Neural crest cell (in vitro differentiated cells): ENCODE results near the gene GPSM1. TPM values are rescaled to one million over a fixed set of nuclear protein-coding genes. Genes with fewer than 3 reads are reported as not detected.

Experiments
- DNase-seq: peaks from one replicate; pipeline ENCODE4 v3.0.0; 2021; ENCODE audit warnings: low read depth, mixed read lengths, low spot score
- H3K27ac Mint-ChIP-seq: one replicate; pipeline ENCODE4 v1.8.0; 2021; ENCODE audit warnings: mild to moderate bottlenecking, mixed read lengths; ENCODE audit not compliant: unreplicated experiment
- H3K27me3 Mint-ChIP-seq: 2 replicates; pipeline ENCODE4 v1.8.0; 2021; ENCODE audit warnings: low read depth, mild to moderate bottlenecking, mixed read lengths
- H3K36me3 Mint-ChIP-seq: 2 replicates; pipeline ENCODE4 v1.8.0; 2021; ENCODE audit warnings: low read depth, mild to moderate bottlenecking, mixed read lengths
- H3K4me1 Mint-ChIP-seq: 2 replicates; pipeline ENCODE4 v1.8.0; 2021; ENCODE audit warnings: mixed read lengths
- H3K4me3 Mint-ChIP-seq: one replicate; pipeline ENCODE4 v1.8.0; 2021; ENCODE audit warnings: mild to moderate bottlenecking, mixed read lengths
- H3K9me3 Mint-ChIP-seq: 2 replicates; pipeline ENCODE4 v1.8.0; 2021; ENCODE audit warnings: mixed read lengths
- total RNA-seq: library from RNA; stranded (reverse); gene quantifications from 2 replicates; pipeline ENCODE4 v1.2.1, GENCODE V29; 2021
- TF ChIP-seq, protein P1 (sequence below): fragments of 200-600 bp; sonication (generic); conservative IDR thresholded peaks from 2 replicates; pipeline ENCODE4 v1.5.0; 2021; ENCODE audit warnings: antibody characterized with exemption, mild to moderate bottlenecking

The GPSM1 gene
- total RNA-seq, 1 donor from 2014 or later, result 56.7 TPM

DNA sequence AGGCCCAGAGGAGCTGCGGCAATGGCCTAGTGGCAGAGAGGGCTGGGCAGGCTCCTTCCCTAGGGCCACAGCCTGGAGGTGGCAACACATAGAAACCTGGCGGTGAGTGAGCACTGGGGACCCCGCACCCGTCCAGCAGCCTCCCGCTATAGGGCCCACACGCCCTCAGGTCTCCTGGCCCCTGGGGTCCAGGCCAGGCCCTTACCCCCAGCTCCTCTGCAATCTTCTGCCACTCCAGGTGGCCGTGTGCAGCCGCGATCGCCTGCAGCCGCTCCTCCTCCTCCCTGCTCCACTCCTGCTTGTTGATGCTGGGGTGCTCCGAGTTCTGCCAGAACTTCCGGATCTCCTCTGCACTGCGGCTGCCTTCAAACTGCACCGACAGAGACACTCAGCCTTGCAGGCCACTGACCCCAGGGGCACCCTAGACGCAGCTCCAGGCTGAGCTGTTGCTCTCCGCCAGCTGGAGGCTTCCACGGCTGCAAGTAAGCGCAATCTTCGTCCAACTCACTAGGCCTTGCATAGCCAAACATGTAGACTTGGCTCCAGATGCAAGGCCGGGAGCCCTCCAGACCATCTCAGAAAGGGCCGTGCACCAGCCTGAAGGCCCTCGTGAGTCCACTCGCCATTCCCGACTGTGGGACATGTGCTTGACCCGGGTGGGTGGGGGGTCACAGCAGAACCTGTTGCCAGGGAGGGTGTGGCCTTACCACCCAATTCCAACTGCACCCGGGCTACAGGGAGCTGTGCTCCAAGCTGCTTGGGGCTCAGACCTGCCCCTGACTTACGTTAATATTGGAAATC, 64.6 kb downstream of the GPSM1 start:
- no peaks in the 10 kb centered on the region for H3K27me3 Mint-ChIP-seq
- TF ChIP-seq, protein P1, sequence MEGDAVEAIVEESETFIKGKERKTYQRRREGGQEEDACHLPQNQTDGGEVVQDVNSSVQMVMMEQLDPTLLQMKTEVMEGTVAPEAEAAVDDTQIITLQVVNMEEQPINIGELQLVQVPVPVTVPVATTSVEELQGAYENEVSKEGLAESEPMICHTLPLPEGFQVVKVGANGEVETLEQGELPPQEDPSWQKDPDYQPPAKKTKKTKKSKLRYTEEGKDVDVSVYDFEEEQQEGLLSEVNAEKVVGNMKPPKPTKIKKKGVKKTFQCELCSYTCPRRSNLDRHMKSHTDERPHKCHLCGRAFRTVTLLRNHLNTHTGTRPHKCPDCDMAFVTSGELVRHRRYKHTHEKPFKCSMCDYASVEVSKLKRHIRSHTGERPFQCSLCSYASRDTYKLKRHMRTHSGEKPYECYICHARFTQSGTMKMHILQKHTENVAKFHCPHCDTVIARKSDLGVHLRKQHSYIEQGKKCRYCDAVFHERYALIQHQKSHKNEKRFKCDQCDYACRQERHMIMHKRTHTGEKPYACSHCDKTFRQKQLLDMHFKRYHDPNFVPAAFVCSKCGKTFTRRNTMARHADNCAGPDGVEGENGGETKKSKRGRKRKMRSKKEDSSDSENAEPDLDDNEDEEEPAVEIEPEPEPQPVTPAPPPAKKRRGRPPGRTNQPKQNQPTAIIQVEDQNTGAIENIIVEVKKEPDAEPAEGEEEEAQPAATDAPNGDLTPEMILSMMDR, result no peak
- no peaks in the 10 kb centered on the region for H3K9me3 Mint-ChIP-seq
- no peak overlapping the region for H3K4me3 Mint-ChIP-seq
- no peak for DNase-seq
- H3K36me3 Mint-ChIP-seq, result peaks cover 10% of the 10 kb centered on the region
- peak overlapping the region; percentile 20 for H3K27ac Mint-ChIP-seq
- no peaks in the 10 kb centered on the region for H3K4me1 Mint-ChIP-seq

DNA sequence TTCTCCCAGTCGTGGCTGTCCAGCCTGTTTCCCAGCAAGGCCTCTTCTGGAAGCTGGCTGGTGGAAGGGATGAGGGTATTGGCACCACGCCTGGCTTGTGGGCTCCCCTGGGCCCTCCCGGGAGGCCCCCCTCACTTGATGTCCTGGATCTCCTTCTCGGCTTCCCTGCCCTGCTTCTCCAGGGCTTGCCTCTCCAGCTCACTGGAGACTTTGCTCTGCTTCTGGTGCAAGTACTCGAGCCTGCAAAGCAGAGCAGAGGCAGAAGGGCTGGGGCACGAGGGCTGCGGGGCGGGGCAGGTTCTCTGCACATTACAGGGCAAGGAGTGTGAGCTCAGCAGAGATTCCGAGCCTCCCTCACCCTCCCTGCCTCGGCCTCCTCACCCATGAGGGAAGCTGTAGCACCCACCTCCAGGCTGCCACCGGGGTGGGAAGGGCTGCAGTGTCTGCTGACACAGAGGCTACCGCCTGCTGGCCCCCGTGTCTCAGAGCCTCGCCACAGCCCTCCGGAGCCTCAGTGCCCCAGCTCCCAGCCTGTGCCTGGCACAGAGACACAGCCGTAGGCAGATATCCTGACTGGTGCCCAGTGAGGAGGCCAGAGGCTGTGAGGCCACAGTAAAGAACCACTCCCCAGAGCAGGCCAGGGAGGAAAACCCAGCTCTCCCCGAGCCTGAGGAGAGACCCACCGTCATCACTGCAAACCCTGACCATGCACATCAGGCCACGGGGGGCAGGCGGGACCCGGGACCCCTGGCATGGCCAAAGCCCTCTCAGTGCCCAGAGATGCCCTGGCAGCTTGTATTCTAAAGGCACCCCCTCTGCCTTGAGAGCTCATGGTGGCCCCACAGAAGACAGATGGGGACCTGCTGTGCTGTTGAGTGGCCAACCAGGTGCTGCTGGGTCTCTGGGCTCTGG, 65.5 kb downstream of the GPSM1 start:
- no peak overlapping the region for H3K27ac Mint-ChIP-seq

DNA sequence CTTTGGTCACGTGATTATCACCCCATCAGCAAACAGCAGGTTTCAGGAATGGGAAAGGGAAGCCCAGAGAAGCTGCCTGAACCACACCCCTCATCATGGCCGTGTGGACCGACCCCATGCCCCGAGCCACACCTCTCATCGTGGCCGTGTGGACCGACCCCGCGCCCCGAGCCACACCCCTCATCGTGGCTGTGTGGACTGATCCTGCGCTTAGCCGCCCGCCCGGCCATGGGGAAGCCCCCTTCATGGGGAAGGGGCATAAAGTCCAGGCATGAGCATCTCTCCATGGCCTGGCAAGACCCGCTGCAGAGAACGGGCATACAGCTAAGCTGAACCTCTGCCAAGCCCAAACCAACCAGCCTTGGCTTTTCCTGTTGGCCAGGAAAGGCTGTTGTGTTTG, 66.2 kb downstream of the GPSM1 start:
- no peak overlapping the region for H3K4me3 Mint-ChIP-seq

More for the DNA sequence above, 65.5 kb downstream of the GPSM1 start:
- DNase-seq, result no peak
- TF ChIP-seq, protein P1, result no peak
- peaks cover 6% of the 10 kb centered on the region for H3K36me3 Mint-ChIP-seq
- H3K4me1 Mint-ChIP-seq, result no peaks in the 10 kb centered on the region
- no peaks in the 10 kb centered on the region for H3K27me3 Mint-ChIP-seq
- H3K9me3 Mint-ChIP-seq, result no peaks in the 10 kb centered on the region
- no peak overlapping the region for H3K4me3 Mint-ChIP-seq

DNA sequence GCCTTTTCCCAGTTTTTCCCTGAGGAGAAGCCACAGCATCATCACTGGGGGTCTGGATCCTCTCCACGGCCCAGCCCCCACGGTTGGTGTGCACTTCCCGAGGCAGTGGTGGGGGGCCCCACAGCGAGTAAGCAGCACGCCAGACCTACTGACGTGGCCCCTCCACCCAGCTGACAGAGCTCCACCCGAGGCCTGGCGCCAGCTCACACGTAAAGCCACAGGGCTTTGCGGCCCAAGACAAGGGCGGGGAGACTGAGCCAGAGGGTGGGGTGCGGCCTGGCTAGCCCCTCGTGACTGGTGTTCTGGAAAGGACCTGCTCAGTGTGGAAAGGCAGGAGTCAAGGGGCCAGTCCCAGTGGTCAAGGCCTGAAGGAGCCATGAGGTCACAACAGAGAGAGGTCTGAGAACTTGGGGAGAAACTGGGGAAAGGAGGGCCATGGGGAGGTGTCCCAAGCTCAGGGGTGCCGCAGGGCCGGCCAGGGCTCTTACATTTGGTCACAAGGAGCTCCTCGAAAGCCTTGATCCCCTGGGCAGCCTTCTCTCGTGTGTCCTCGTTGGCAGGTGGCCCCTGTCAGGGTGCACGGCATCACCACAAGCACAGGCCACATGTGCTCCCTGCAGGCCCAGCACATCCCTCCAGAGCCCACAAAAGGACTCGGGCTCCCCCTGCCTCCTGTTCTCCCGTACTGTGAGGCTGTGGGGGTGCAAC, 67.1 kb downstream of the GPSM1 start:
- Mint-ChIP-seq H3K27me3 (no peaks in the 10 kb centered on the region), H3K9me3 (no peaks in the 10 kb centered on the region), H3K4me1 (peaks cover 8% of the 10 kb centered on the region), H3K27ac (no peak overlapping the region), H3K36me3 (peaks cover 6% of the 10 kb centered on the region), H3K4me3 (no peak overlapping the region)
- DNase-seq, result no peak
- TF ChIP-seq, protein P1, result no peak

More for the DNA sequence above, 66.2 kb downstream of the GPSM1 start:
- Mint-ChIP-seq H3K27me3 (no peaks in the 10 kb centered on the region), H3K27ac (no peak overlapping the region), H3K9me3 (no peaks in the 10 kb centered on the region), H3K4me1 (no peaks in the 10 kb centered on the region), H3K36me3 (peaks cover 6% of the 10 kb centered on the region)
- TF ChIP-seq, protein P1, result no peak
- DNase-seq, result no peak

DNA sequence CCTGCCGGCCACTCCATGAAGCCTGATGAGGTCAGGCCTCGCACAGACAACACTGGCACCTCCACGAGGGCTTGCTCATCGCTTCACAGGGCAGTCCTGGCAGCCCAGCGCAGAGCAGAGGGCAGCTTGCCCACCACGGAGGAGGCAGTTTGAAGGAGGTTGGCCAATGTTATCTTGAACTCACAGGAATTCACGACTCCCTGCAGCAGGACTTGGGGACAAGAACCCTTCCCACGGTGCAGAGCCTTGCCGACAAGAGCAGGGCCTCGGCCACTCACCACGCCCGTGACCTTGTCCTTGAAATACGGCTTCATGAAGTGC, 67.6 kb downstream of the GPSM1 start:
- Mint-ChIP-seq H3K27me3 (no peaks in the 10 kb centered on the region), H3K27ac (no peak overlapping the region), H3K36me3 (peaks cover 3% of the 10 kb centered on the region), H3K4me1 (peaks cover 8% of the 10 kb centered on the region), H3K9me3 (no peaks in the 10 kb centered on the region), H3K4me3 (no peak overlapping the region)
- DNase-seq, result no peak
- TF ChIP-seq, protein P1, result no peak
